K562 (cell line): Measurements from ENCODE around the gene SLC44A1. TPM values are rescaled to one million over a fixed set of nuclear protein-coding genes. Genes with fewer than 3 reads are reported as not detected.

Experiments used
- ATAC-seq: fragments of 200-7000 bp; cut with Tn5 transposase; 3 replicates; pipeline ENCODE4 v1.9.1; 2020; ENCODE audit warnings: moderate library complexity
- BruUV-seq: library from RNA; stranded (reverse); fragments of 400-500 nt; replicated peaks from 2 replicates; lab custom pipeline; 2021; lab: Mats Ljungman, UMichigan
- CTCF ChIA-PET: fragments of 300-600 bp; formaldehyde crosslinking; extraction: SDS; loops from one replicate; lab custom pipeline; 2021; ENCODE audit warnings: low intra/inter-chr PET ratio; lab: Yijun Ruan, JAX
- POLR2A ChIA-PET: fragments of 300-600, 350-650 bp; sonication (Branson Sonifier 250); formaldehyde crosslinking; extraction: SDS; loops from one replicate; lab custom pipeline; 2021; ENCODE audit warnings: antibody characterized with exemption, inconsistent platforms; lab: Yijun Ruan, JAX
- DNase-seq, 4 experiments: peaks; one replicate each; pipeline versions ENCODE4 v3.0.0 to v3.0.0-alpha.2; 2011 to 2018; ENCODE audit warnings: low spot score in 3 of 4, mixed read lengths in 3 of 4; ENCODE audit errors: extremely low read depth in 1 of 4
- FAIRE-seq: peaks from 2 replicates; lab custom pipeline; 2011; peaks lifted over from hg19 to GRCh38; lab: Jason Lieb, UNC
- H2AFZ ChIP-seq: 2 replicates; pipeline ENCODE4 v1.6.0; 2011; ENCODE audit warnings: low read depth, low read length, control low read depth, inconsistent platforms
- H3K27ac ChIP-seq: fragments of 200-600 bp; 3 replicates; pipeline ENCODE4 v1.8.0; 2011; ENCODE audit warnings: low read depth, mild to moderate bottlenecking, control low read depth, inconsistent platforms, low read length, moderate library complexity, mixed read lengths; ENCODE audit errors: extremely low read depth
- H3K27me3 ChIP-seq, 2 experiments: fragments of 300-600 bp in 1 of 2; 2 replicates in 1 of 2; 3 replicates in 1 of 2; pipeline versions ENCODE4 v1.6.0 to v1.8.0; 2011; ENCODE audit warnings: inconsistent platforms in 2 of 2, low read length in 2 of 2, mild to moderate bottlenecking in 1 of 2, mixed read lengths in 1 of 2, moderate library complexity in 1 of 2; ENCODE audit not compliant: control insufficient read depth in 2 of 2, insufficient read depth in 2 of 2
- H3K36me3 ChIP-seq: fragments of 300-600 bp; 3 replicates; pipeline ENCODE4 v1.8.0; 2011; ENCODE audit warnings: mild to moderate bottlenecking, low read length, inconsistent platforms; ENCODE audit not compliant: control insufficient read depth, insufficient read depth
- H3K4me1 ChIP-seq, 2 experiments: fragments of 200-600 bp in 1 of 2; replicated peaks in 1 of 2; 2 replicates in 1 of 2; 3 replicates in 1 of 2; pipeline versions ENCODE4 v1.5.1 to v1.8.0; 2011; ENCODE audit warnings: inconsistent platforms in 2 of 2, low read length in 2 of 2, mild to moderate bottlenecking in 1 of 2, mixed read lengths in 1 of 2, moderate library complexity in 1 of 2; ENCODE audit not compliant: control insufficient read depth in 2 of 2, insufficient read depth in 2 of 2
- H3K4me2 ChIP-seq: 2 replicates; pipeline ENCODE4 v1.6.1; 2011; ENCODE audit warnings: low read length, control low read depth, inconsistent platforms, mixed read lengths; ENCODE audit not compliant: insufficient read depth
- H3K4me3 ChIP-seq: fragments of 200-600 bp; sonication (generic), shearing (Covaris generic); 2 replicates; pipeline ENCODE4 v1.5.1; 2016; ENCODE audit warnings: control low read depth, inconsistent platforms
- H3K79me2 ChIP-seq: fragments of 200-600 bp; 3 replicates; pipeline ENCODE4 v1.8.0; 2011; ENCODE audit warnings: low read length, inconsistent platforms; ENCODE audit not compliant: control insufficient read depth, insufficient read depth
- H3K9ac ChIP-seq, 2 experiments: 2 replicates each; pipeline versions ENCODE4 v1.6.0 to v1.6.1; 2011; ENCODE audit warnings: low read depth in 2 of 2, low read length in 2 of 2, control low read depth in 1 of 2, inconsistent platforms in 1 of 2, mild to moderate bottlenecking in 1 of 2, mixed read lengths in 1 of 2; ENCODE audit not compliant: insufficient read depth in 1 of 2
- H3K9me1 ChIP-seq: one replicate; pipeline ENCODE4 v1.6.0; 2011; ENCODE audit warnings: inconsistent platforms, mild to moderate bottlenecking, low read length, moderate library complexity; ENCODE audit not compliant: control insufficient read depth, insufficient read depth
- H3K9me3 ChIP-seq: replicated peaks from 2 replicates; pipeline ENCODE4 v1.5.1; 2011; ENCODE audit warnings: low read depth, low read length, inconsistent platforms; ENCODE audit not compliant: control insufficient read depth, insufficient read depth
- H4K20me1 ChIP-seq: replicated peaks from 2 replicates; pipeline ENCODE4 v1.6.1; 2011; ENCODE audit warnings: low read length, inconsistent platforms, mixed read lengths; ENCODE audit not compliant: control insufficient read depth, insufficient read depth
- ATF1 ChIP-seq, 2 experiments: fragments of 450-650 bp in 1 of 2; IDR thresholded peaks; 2 replicates each; pipeline ENCODE4 v1.6.1; 2016; ENCODE audit warnings: missing compliant biosample characterization in 1 of 2, missing genetic modification characterization in 1 of 2
- FOXJ2 ChIP-seq: fragments of 200-800 bp; sonication (Bioruptor generic); IDR thresholded peaks from 2 replicates; pipeline ENCODE4 v1.6.1; 2016; ENCODE audit warnings: missing genetic modification characterization, missing compliant biosample characterization
- HLTF ChIP-seq: fragments of 450-650 bp; IDR thresholded peaks from 2 replicates; pipeline ENCODE4 v1.6.1; 2016
- RAD21 ChIP-seq, 2 experiments: fragments of 250-450 bp in 1 of 2; fragments of 450-650 bp in 1 of 2; sonication (Bioruptor Pico) in 1 of 2; formaldehyde crosslinking in 1 of 2; IDR thresholded peaks in 1 of 2; conservative IDR thresholded peaks in 1 of 2; 2 replicates each; pipeline versions ENCODE4 v1.4.0 to v1.8.0; 2020 to 2022; ENCODE audit warnings: mild to moderate bottlenecking in 2 of 2, moderate library complexity in 1 of 2
- TEAD1 ChIP-seq, 2 experiments: fragments of 450-650 bp in 1 of 2; sonication (generic) in 1 of 2; formaldehyde crosslinking; IDR thresholded peaks; 2 replicates each; pipeline versions ENCODE4 v1.4.0 to v1.8.0; 2020 to 2022; ENCODE audit warnings: mild to moderate bottlenecking in 2 of 2, missing genetic modification reagents in 1 of 2
- TOE1 ChIP-seq, 2 experiments: fragments of 450-650 bp in 1 of 2; sonication (generic) in 1 of 2; formaldehyde crosslinking in 1 of 2; IDR thresholded peaks; 2 replicates each; pipeline versions ENCODE4 v1.7.1 to v1.8.0; 2016 to 2022; ENCODE audit warnings: borderline replicate concordance in 2 of 2, mild to moderate bottlenecking in 2 of 2, antibody characterized with exemption in 1 of 2, inconsistent platforms in 1 of 2, low read depth in 1 of 2, missing genetic modification reagents in 1 of 2, moderate library complexity in 1 of 2
- ZBED1 ChIP-seq: IDR thresholded peaks from 2 replicates; pipeline ENCODE4 v1.6.1; 2014
- ZNF316 ChIP-seq: fragments of 450-650 bp; IDR thresholded peaks from 2 replicates; pipeline ENCODE4 v1.6.1; 2016
- ZNF77 ChIP-seq: fragments of 250-450 bp; sonication (Bioruptor Pico); IDR thresholded peaks from 2 replicates; pipeline ENCODE4 v1.5.0; 2020
- ZNF780A ChIP-seq: fragments of 250-450 bp; sonication (Bioruptor Pico); IDR thresholded peaks from 2 replicates; pipeline ENCODE4 v1.5.0; 2021; ENCODE audit warnings: mild to moderate bottlenecking
- WGBS: fragments of 100-300 bp; shearing (Covaris generic); methylation state at CpG from one replicate; pipeline ENCODE4 v1.1.6; 2016; ENCODE audit warnings: low coverage, mixed read lengths; ENCODE audit not compliant: insufficient coverage; ENCODE audit errors: missing lambda C conversion rate; 5-methylcytosine and 5-hydroxymethylcytosine counted together
- in situ Hi-C: fragments of 300-500 bp; cut with MboI; formaldehyde crosslinking; loops from 4 replicates; pipeline ENCODE4 v1.15.0; 2018; ENCODE audit warnings: inconsistent platforms, mixed read lengths
- intact Hi-C: fragments of 100-400 bp; cut with micrococcal nuclease; formaldehyde crosslinking; loops from 2 replicates; pipeline ENCODE4 v1.14.2; 2022
- polyA plus RNA-seq, 8 experiments: library from polyadenylated mRNA; depleted of rRNA in 4 of 8; stranded (reverse) in 5 of 8; unstranded in 3 of 8; fragments of >200 nt; fragmentation: Nextera tagmentation in 2 of 8; fragmentation: Illumina TruSeq in 1 of 8; extraction: Ambion mirVana in 2 of 8; extraction: Trizol in 1 of 8; gene quantifications; 2 replicates each; pipeline versions ENCODE4 v1.2.1 to v1.2.3, GENCODE V29; 2011 to 2014; ENCODE audit warnings: inconsistent platforms in 1 of 8, missing spikeins in 1 of 8
- total RNA-seq, 7 experiments: library from RNA; depleted of rRNA in 6 of 7; stranded (reverse); fragments of >200 nt in 6 of 7; fragmentation: Illumina TruSeq in 2 of 7; extraction: Trizol in 2 of 7; gene quantifications; 2 replicates each; pipeline versions ENCODE4 v1.2.1 to v1.2.3, GENCODE V29; 2011 to 2021; ENCODE audit warnings: low replicate concordance in 1 of 7

The SLC44A1 gene
- total and polyA plus RNA-seq, 9 of the 15 experiments (the other 6 are each of a cell fraction or from before 2014, with no cell fraction given): 0.11 to 0.59 (median 0.30) TPM

DNA sequence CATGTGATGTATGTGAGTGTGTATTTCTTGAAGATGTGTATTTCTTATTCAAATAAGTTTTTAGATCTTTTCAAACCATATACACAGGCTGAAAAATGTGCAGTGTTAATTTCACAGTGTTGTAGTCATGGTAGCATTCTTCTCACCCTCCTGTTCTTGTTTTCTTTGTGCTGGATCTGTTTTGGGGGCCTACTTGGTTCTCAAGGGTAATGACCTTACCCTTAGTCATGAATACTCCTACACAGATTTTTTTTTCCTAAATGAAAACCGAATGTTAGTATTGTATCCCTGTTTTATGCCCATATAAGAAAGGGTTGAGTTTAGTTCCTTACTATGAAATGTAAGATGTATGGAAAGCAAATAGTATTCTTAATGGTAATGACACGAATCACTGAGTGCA lies 88.0 kb downstream of the SLC44A1 start:
- no peak for ATAC-seq
- FAIRE-seq: no peak
- TF ChIP-seq RAD21 (CRISPR knock-in tag; conservative IDR thresholded peaks at IDR 0.05 in 1 of 2, IDR thresholded peaks at IDR 0.05 in 1 of 2) (no peak), ATF1 (CRISPR knock-in tag; IDR thresholded peaks at IDR 0.05) (no peak), ATF1 (tag; IDR thresholded peaks at IDR 0.05) (no peak), ZNF77 (no peak), TEAD1 (CRISPR knock-in tag; IDR thresholded peaks at IDR 0.05) (no peak), HLTF (no peak)
- ChIA-PET POLR2A (no interaction called here), CTCF (no interaction called here)
- Histone ChIP-seq H2AFZ (no peak overlapping the region), H3K4me1 (no peaks in the 10 kb centered on the region), H3K9ac (no peak overlapping the region), H3K4me2 (no peak overlapping the region), H3K9me3 (no peaks in the 10 kb centered on the region), H3K9me1 (no peaks in the 10 kb centered on the region), H3K36me3 (no peaks in the 10 kb centered on the region), H3K4me3 (no peak overlapping the region), H4K20me1 (no peaks in the 10 kb centered on the region), H3K27me3 (no peaks in the 10 kb centered on the region), H3K79me2 (no peaks in the 10 kb centered on the region), H3K27ac (no peak overlapping the region)
- no TSS peak for BruUV-seq
- DNase-seq: no peak
- intact Hi-C loops: no loop called here
- 3% methylated on average over 2 of the region's 2 CpGs for WGBS
- in situ Hi-C loops: no loop called here

DNA sequence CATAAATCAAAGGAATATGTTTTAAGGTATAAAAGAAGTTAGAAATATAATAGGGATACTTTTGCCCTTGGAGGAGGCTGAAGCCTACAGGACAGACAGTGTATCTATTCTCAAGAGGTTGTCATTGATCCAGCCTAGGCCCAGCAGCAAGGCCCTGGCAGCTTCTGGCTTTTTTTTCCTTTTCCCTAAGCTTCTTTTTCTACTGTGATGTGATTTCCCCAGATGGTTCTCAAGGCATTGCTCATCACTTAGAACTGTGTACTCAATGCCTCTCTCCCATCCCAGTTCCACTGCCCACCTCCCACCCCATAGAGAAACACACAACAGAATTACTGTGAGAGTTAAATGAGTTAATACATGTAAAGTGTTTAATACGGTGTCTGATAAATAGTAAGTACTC lies 88.6 kb downstream of the SLC44A1 start:
- Histone ChIP-seq H3K4me2 (no peak overlapping the region), H3K79me2 (no peaks in the 10 kb centered on the region), H3K4me1 (no peaks in the 10 kb centered on the region), H3K9me1 (no peaks in the 10 kb centered on the region), H3K9me3 (no peaks in the 10 kb centered on the region), H3K36me3 (no peaks in the 10 kb centered on the region), H2AFZ (no peak overlapping the region), H4K20me1 (no peaks in the 10 kb centered on the region), H3K27me3 (no peaks in the 10 kb centered on the region), H3K27ac (no peak overlapping the region), H3K9ac (no peak overlapping the region), H3K4me3 (no peak overlapping the region)
- DNase-seq (no peak), ATAC-seq (no peak), FAIRE-seq (no peak)
- WGBS: 0% methylated on average over 1 of the region's 1 CpG
- no peak for TF ChIP-seq FOXJ2
- no peak for TF ChIP-seq ZNF316
- TF ChIP-seq ZBED1: no peak
- TF ChIP-seq TOE1 (IDR thresholded peaks at IDR 0.05; ENCODE audit: borderline replicate concordance): no peak
- no peak for TF ChIP-seq TOE1 (CRISPR knock-in tag; IDR thresholded peaks at IDR 0.05; ENCODE audit: borderline replicate concordance, low read depth)
- TF ChIP-seq ZNF780A (CRISPR knock-in tag): no peak
- in situ Hi-C loops: no loop called here
- ChIA-PET POLR2A (no interaction called here), CTCF (no interaction called here)
- intact Hi-C loops: no loop called here
- BruUV-seq: no TSS peak
